Natural killer cell (primary cell): ENCODE results near the gene OR5D18. TPM values are rescaled to one million over a fixed set of nuclear protein-coding genes. Genes with fewer than 3 reads are reported as not detected.

Experiments
- ATAC-seq, 3 donors: fragments of 150-1000 bp in 2 of 3; fragments of 200-7000 bp in 1 of 3; cut with Tn5 transposase; 1 replicate in 1 of 3; 2 replicates in 2 of 3; pipeline ENCODE4 v1.10.0; 2021; ENCODE audit warnings: mild to moderate bottlenecking in 2 of 3, moderate library complexity in 2 of 3
- DNase-seq, 2 donors: peaks; one replicate each; pipeline versions ENCODE4 v3.0.0 to v3.0.0-alpha.2; 2013 to 2021; ENCODE audit warnings: mixed read lengths in 1 of 2
- H3K27ac ChIP-seq: one replicate; pipeline ENCODE4 v1.5.1; 2013; ENCODE audit warnings: mild to moderate bottlenecking, low read length
- H3K27me3 ChIP-seq: one replicate; pipeline ENCODE4 v1.6.1; 2013; ENCODE audit warnings: low read length; ENCODE audit not compliant: control insufficient read depth, insufficient read depth
- H3K36me3 ChIP-seq: one replicate; pipeline ENCODE4 v1.6.1; 2013; ENCODE audit warnings: low read length; ENCODE audit not compliant: control insufficient read depth, insufficient read depth
- H3K4me1 ChIP-seq: one replicate; pipeline ENCODE4 v1.6.1; 2013; ENCODE audit warnings: low read length; ENCODE audit not compliant: control insufficient read depth, insufficient read depth
- H3K4me3 ChIP-seq: one replicate; pipeline ENCODE4 v1.5.1; 2013; ENCODE audit warnings: low read length
- H3K9me3 ChIP-seq: one replicate; pipeline ENCODE4 v1.6.1; 2013; ENCODE audit warnings: low read length; ENCODE audit not compliant: control insufficient read depth, insufficient read depth
- H3K27ac Mint-ChIP-seq, 2 donors: one replicate each; pipeline ENCODE4 v1.8.0; 2022; ENCODE audit warnings: mild to moderate bottlenecking in 2 of 2, mixed read lengths in 2 of 2, moderate library complexity in 1 of 2
- H3K27me3 Mint-ChIP-seq, 2 donors: one replicate each; pipeline ENCODE4 v1.8.0; 2022; ENCODE audit warnings: low read depth in 2 of 2, mixed read lengths in 2 of 2
- H3K36me3 Mint-ChIP-seq: one replicate; pipeline ENCODE4 v1.8.0; 2022; ENCODE audit warnings: mixed read lengths
- H3K4me1 Mint-ChIP-seq, 2 donors: one replicate each; pipeline ENCODE4 v1.8.0; 2022; ENCODE audit warnings: mixed read lengths in 2 of 2
- H3K4me3 Mint-ChIP-seq: one replicate; pipeline ENCODE4 v1.8.0; 2022; ENCODE audit warnings: mild to moderate bottlenecking, moderate library complexity, mixed read lengths
- H3K9me3 Mint-ChIP-seq, 2 donors: one replicate each; pipeline ENCODE4 v1.8.0; 2022; ENCODE audit warnings: mixed read lengths in 2 of 2
- CTCF ChIP-seq: fragments of 200-600 bp; IDR thresholded peaks from one replicate; pipeline ENCODE4 v1.8.0; 2022; ENCODE audit warnings: antibody characterized with exemption
- WGBS: methylation state at CpG from one replicate; pipeline ENCODE4 v1.1.7; 2013; ENCODE audit warnings: missing lambda C conversion rate; ENCODE audit not compliant: insufficient coverage; 5-methylcytosine and 5-hydroxymethylcytosine counted together
- intact Hi-C: fragments of 100-400 bp; cut with micrococcal nuclease; formaldehyde crosslinking; loops from one replicate; pipeline ENCODE4 v1.14.2; 2022
- total RNA-seq, 4 donors: library from RNA; stranded (reverse); fragments of 120-200 nt in 1 of 4; gene quantifications; one replicate each; pipeline versions ENCODE4 v1.2.3 to v1.2.4, GENCODE V29; 2013 to 2022

OR5D18 gene
- total RNA-seq: not detected
- not detected for total RNA-seq (2013)

GRCh38 chr11:55819330-55819729 lies at the start of gene OR5D18:
TSS of gene OR5D18 (plus strand) at chr11:55819630. CDS start at chr11:55819630, 0 bp downstream.
- Histone ChIP-seq H3K9me3 (peaks cover 2% of the 10 kb centered on the region), H3K27ac (no peak within 1 kb of the TSS), H3K27me3 (no peaks in the 10 kb centered on the region), H3K4me1 (no peaks in the 10 kb centered on the region), H3K36me3 (no peaks in the 10 kb centered on the region), H3K4me3 (no peak within 1 kb of the TSS)
- no peaks in the 10 kb centered on the region for H3K4me1 Mint-ChIP-seq
- peaks cover 19 to 20% of the 10 kb centered on the region in 2 donors for H3K9me3 Mint-ChIP-seq
- 76% methylated on average over 5 of the region's 5 CpGs for WGBS
- no peak within 1 kb of the TSS for H3K4me3 Mint-ChIP-seq
- DNase-seq: no peak
- intact Hi-C loops: no loop called here
- ATAC-seq: no peak
- no peak within 1 kb of the TSS for H3K27ac Mint-ChIP-seq
- peaks cover 36% of the 10 kb centered on the region for H3K36me3 Mint-ChIP-seq
- TF ChIP-seq CTCF: no peak
- no peaks in the 10 kb centered on the region for H3K27me3 Mint-ChIP-seq

- Histone ChIP-seq H3K27ac (no peak within 1 kb of the TSS), H3K4me3 (no peak within 1 kb of the TSS), H3K4me1 (no peaks in the 10 kb centered on the region), H3K36me3 (no peaks in the 10 kb centered on the region), H3K27me3 (no peaks in the 10 kb centered on the region), H3K9me3 (peaks cover 7% of the 10 kb centered on the region)
- no peak for ATAC-seq
- Mint-ChIP-seq H3K4me1 (no peaks in the 10 kb centered on the region), H3K9me3 (peaks cover 14 to 28% of the 10 kb centered on the region in 2 donors), H3K4me3 (no peak within 1 kb of the TSS), H3K27ac (no peak within 1 kb of the TSS), H3K27me3 (no peaks in the 10 kb centered on the region), H3K36me3 (peaks cover 11% of the 10 kb centered on the region)
- intact Hi-C loops: loop anchor here (10.0 kb wide), 1 partner anchor 62 kb away; the partner anchor contains the start of gene OR5D16
- DNase-seq: no peak
- TF ChIP-seq CTCF: no peak
Observed at GRCh38 chr11:55773138-55773537, 46.3 kb upstream of the OR5D18 start, which contains the start of gene OR5D13. TSS of gene OR5D13 (plus strand) at chr11:55773438. CDS start at chr11:55773438, 0 bp downstream.

GRCh38 chr11:55791606-55792005 lies 27.8 kb upstream of the OR5D18 start:
- Mint-ChIP-seq H3K4me3 (no peak overlapping the region), H3K9me3 (peaks cover 16 to 19% of the 10 kb centered on the region in 2 donors), H3K36me3 (peaks cover 23% of the 10 kb centered on the region), H3K4me1 (no peaks in the 10 kb centered on the region), H3K27ac (no peak overlapping the region), H3K27me3 (no peaks in the 10 kb centered on the region)
- DNase-seq: no peak
- no CpG with 5 or more reads among the region's 1 CpG for WGBS
- no peak overlapping the region for H3K4me3 ChIP-seq
- H3K4me1 ChIP-seq: no peaks in the 10 kb centered on the region
- intact Hi-C loops: no loop called here
- H3K27me3 ChIP-seq: no peaks in the 10 kb centered on the region
- no peak for TF ChIP-seq CTCF
- H3K9me3 ChIP-seq: peaks cover 5% of the 10 kb centered on the region
- no peaks in the 10 kb centered on the region for H3K36me3 ChIP-seq
- no peak for ATAC-seq
- no peak overlapping the region for H3K27ac ChIP-seq

- H3K27ac Mint-ChIP-seq: no peak overlapping the region
- Histone ChIP-seq H3K36me3 (no peaks in the 10 kb centered on the region), H3K27me3 (no peaks in the 10 kb centered on the region), H3K9me3 (peaks cover 2% of the 10 kb centered on the region), H3K4me1 (no peaks in the 10 kb centered on the region), H3K4me3 (no peak overlapping the region), H3K27ac (no peak overlapping the region)
- no peaks in the 10 kb centered on the region for H3K4me1 Mint-ChIP-seq
- intact Hi-C loops: no loop called here
- peaks cover 12 to 13% of the 10 kb centered on the region in 2 donors for H3K9me3 Mint-ChIP-seq
- H3K36me3 Mint-ChIP-seq: peaks cover 14% of the 10 kb centered on the region
- no peak for ATAC-seq
- no peak for TF ChIP-seq CTCF
- DNase-seq: no peak
- no peak overlapping the region for H3K4me3 Mint-ChIP-seq
- H3K27me3 Mint-ChIP-seq: no peaks in the 10 kb centered on the region
- WGBS: 41% methylated on average over 2 of the region's 2 CpGs
Observed at GRCh38 chr11:55793321-55793720, 26.1 kb upstream of the OR5D18 start.
